GM12891 (cell line): ENCODE measurements around the gene SPC24.

Source experiments
- POLR2A ChIP-seq: IDR thresholded peaks from 2 replicates; pipeline ENCODE4 v1.6.1; 2011; ENCODE audit warnings: low read depth, low read length, control low read depth
- POLR2AphosphoS5 ChIP-seq: IDR thresholded peaks from 2 replicates; pipeline ENCODE4 v1.6.1; 2011; ENCODE audit warnings: low read depth, low read length, control low read depth
- TAF1 ChIP-seq: IDR thresholded peaks from 2 replicates; pipeline ENCODE4 v1.6.1; 2011; ENCODE audit warnings: low read depth, low read length, control low read depth

DNA sequence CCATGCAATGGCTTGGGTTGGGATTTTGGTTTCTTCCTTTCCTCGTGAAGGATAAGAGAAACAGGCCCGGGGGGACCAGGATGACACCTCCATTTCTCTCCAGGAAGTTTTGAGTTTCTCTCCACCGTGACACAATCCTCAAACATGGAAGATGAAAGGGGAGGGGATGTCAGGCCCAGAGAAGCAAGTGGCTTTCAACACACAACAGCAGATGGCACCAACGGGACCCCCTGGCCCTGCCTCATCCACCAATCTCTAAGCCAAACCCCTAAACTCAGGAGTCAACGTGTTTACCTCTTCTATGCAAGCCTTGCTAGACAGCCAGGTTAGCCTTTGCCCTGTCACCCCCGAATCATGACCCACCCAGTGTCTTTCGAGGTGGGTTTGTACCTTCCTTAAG is 24.1 kb downstream of the SPC24 start:
- TF ChIP-seq POLR2AphosphoS5 (no peak), TAF1 (no peak), POLR2A (no peak)
